GM21786 (cell line): ENCODE data around the gene DPAGT1.
"Not testable (repeated sequence)": the region's sequence is repeated elsewhere in the genome, so short reads cannot be mapped to it uniquely, and the experiment has no call there.

Experiments
- ATAC-seq: cut with Tn5 transposase; IDR thresholded peaks from one replicate; pipeline ENCODE4 v1.9.1; 2021; ENCODE audit not compliant: unreplicated experiment

DPAGT1 gene

DNA sequence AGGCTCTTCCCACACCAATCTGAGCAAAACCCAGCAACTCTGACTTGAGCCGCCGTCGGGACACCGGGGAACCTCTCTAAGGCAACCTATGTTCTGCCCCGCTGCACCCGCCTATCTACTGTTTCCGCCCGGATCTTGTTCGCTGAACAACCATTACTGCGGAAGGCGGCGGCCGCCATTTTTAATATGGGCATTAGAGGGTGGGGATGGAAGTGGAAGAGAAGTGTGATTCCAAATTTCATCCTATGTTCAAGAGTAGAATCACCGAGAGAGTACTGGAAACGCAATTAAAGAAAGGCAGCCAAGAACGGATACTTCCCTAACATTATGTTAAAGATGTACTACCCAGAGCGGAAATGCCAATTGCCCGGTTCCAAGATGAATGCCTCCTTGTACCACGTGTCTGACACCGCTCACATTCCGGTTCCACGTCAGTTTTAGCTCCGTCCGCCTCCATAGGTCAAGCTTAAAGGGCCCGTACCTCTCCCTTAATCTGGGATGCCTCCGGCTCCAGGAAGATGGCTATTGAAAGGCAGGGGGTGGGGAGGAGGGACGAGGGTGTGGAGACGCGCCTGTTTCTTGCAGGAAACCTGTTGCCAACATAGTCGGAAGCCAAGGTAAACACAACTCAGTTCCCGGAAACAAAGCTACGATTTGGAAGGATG, at the start of gene DPAGT1:
TSS of gene DPAGT1 (minus strand) at position 95 of the 665 bp plus-strand sequence. CDS start 198 bp downstream, outside the sequence.
- peak; percentile 81 for ATAC-seq

DNA sequence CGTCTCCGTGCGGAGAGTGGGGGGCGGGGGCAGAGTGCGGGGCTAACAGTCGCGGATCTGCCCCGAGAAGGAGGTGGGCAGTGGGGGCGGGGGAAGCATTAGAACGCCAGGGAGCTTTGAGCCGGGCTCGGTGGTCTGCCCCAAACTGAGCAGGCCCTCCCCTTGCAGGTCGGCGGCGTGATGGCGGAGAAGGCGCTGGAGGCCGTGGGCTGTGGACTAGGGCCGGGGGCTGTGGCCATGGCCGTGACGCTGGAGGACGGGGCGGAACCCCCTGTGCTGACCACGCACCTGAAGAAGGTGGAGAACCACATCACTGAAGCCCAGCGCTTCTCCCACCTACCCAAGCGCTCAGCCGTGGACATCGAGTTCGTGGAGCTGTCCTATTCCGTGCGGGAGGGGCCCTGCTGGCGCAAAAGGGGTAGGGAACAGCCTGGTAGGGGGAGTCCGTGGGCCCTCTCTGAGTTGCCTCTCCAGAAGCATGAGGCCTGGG, 48.2 kb upstream of the DPAGT1 start:
- no peak for ATAC-seq

DNA sequence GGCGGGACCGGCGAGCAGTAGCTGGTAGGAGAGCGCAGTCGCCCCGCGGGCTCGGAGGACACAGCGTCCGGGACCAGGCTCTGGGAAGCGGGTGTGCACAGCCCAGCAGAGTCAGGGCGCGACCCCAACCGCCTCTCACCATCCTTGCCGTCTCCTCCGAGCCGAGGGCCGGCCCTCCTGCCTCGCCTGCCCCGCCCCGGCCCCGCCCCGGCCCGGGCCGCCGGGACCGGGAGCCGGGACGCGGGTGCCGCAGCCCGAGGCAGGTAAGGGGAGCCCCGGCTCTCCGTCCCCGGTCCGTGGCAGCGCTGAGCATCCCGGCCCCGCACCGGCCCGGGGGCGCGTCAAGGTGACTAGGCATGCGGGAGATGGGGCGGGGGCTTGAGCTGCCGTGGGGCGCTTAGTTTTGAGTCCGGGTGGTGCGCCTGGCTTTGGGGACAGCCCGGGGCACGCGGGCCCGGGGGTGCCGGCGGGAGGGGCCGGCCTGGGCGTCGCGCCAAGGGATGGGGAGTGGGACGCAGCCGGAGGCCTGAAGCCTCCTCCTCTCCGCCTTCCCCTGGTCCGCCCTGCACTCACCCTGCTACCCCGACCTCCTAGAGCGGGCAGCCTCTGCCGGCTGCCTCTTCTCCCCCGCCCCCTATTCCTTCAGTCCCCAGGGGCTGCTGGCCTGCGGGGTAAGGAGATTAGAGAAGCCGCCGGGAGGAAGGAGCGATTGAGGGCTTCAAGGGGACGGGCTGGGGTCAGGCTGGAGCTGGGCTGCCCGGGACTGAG, 47.5 kb upstream of the DPAGT1 start, which contains the start of gene ABCG4:
TSS of gene ABCG4 (plus strand) at position 35 of the 768 bp plus-strand sequence. CDS start 914 bp downstream, outside the sequence.
- ATAC-seq, result no peak

DNA sequence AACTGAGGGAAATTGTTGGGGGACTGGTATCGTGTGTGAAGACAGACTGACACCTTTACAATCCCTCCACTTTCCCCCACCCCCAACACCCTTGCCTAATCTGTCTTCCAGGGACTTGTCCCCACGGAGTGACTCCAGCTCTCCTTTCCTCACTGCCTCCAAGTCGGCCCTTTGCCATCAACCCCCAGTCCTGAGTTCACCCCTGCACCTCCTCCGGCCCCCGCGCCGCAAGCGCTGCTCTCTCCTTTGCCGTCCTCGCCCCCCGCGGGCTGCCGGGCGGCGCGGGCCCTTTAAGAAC, 47.0 kb upstream of the DPAGT1 start:
- ATAC-seq, result no peak

DNA sequence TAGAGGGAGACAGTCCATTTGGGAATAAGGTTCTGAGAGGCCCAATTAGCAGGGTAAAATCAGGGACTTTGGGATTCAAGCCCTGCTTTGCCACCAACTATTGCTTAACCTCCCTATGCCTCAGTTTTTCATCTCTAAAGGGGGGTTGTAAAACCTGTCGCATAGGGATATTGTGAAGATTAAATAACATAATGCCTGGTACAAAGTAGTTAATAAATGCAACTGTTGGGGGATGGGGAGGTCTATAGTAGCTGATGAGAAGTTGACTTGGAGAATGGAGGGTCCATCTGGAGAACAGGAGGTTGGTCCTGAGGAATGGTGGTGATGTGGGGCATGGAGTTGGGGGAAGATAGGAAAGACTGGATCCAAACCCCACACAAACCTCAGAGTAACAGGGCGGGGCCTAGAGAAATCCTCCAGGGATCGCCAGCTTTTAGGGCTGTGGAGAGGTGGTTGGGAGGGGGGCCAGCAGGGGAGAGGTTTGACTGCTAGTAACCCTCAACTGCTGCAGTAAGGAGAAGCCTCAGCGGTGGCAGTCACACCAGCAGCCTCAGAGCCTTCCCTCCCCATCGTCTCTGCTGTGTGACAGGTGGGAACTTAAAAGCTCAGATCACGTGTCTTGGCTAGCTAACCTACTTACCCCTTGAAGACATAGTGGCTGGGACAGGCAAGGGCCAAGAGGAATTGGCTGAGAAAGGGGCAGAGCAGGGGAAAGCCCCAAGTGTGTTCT, 46.1 kb upstream of the DPAGT1 start:
- no peak for ATAC-seq

DNA sequence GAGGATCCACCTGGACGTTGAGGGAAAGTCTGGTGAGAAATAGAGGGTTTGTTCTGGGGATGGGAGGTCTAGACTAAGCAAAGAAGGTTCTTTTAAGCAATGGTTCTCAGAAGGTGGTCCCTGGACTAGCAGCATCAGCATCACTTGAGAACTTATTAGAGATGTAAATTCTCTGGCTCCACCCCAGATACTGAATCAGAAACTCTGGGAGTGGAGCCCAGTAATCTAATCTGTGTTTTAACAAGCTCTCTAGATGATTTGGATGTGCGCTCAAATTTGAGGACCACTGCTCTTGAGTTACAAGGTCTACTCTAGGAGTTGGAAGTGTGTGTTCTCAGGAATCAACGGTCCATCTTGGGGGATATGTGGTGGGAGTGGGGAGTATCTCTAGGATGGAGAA, 43.9 kb upstream of the DPAGT1 start:
- ATAC-seq, result no peak

DNA sequence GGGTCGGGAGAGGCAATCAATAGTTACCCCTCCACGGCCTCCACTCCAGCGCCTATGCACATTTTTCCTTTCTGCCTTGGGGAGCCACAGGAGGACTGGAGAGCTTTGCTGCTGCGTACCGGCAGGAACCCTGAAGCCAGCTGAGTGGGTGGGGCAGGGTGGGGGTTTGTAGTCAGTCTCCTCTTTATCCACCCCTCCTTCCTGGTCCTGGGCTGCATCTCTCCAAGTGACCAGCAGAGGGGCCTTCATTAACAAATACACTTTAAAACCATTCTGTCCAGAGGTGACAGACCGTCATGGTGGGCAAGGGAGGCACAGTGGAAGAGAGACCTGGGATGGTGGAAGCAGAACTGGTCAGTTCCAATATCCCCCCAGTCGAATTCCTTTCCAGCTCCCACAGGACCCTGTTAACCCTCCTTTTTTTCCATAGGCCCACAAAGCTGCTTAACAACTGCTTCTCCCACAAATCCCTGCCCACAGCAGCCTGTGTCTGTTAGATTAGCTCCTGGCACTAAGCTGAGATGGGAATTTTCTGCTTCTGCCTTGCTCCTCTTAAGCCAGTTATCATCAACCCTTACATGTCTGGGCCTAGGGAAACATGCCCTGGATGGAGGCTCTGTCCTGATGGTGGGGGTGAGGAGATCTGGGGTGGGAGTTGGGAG, 43.3 kb upstream of the DPAGT1 start:
- ATAC-seq, result peak; percentile 56

DNA sequence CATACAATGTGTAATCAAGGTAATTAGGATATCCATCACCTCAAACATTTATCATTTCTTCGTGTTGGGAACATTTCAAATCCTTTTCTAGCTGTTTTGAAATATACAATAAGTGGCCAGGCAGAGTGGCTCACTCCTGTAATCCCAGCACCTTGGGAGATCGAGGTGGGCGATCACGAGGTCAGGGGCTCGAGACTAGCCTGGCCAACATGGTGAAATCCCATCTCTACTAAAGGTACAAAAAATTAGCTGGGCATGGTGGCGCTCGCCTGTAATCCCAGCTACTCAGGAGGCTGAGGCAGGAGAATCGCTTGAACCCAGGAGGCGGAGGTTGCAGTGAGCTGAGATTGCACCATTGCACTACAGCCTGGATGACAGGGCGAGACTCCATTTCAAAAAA, 37.6 kb upstream of the DPAGT1 start:
- ATAC-seq, result not testable (repeated sequence)

DNA sequence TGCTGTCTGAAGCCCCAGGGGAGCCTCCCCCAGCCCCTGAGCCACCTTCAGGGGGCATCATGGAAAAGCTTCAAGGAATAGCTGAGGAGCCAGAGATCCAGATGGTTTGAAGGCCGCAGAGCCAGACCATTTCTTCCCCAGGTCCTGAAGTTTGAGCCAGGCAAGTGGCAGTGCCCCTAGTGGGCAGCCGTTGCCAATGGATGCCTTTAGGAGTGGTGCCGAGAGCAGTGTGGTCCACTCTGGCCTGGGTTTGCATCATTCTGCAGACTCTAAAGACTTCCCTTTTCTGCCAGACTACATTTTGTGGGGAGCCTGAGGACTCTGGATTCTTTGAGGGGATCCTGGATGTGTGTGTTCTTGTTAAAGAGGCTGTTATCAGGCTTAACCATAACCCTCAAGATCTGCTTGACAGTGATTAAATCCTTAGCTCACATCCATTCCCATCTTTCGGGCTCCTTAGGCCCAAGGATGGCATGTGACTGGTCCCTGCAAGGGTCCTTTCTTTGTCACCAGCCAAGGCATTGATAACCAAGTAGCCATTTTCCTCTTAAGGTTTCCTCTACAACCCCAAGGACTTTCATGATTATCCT, 32.8 kb upstream of the DPAGT1 start:
- no peak for ATAC-seq

DNA sequence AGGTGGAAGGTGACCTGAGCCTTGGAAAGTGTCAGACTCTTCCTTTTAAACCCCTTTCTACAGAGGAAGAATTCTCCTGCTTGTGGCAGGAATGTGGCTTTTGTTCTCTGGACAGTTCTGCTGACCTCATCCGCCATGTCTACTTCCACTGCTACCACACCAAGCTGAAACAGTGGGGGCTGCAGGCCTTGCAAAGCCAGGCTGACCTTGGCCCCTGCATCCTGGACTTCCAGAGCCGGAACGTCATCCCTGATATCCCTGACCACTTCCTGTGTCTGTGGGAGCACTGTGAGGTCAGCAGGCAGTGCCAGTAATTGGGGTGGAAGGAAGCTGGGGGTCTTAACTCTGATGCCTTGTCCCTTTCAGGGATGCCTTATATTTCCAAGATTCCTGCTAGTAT, 29.0 kb upstream of the DPAGT1 start:
- ATAC-seq, result no peak

DNA sequence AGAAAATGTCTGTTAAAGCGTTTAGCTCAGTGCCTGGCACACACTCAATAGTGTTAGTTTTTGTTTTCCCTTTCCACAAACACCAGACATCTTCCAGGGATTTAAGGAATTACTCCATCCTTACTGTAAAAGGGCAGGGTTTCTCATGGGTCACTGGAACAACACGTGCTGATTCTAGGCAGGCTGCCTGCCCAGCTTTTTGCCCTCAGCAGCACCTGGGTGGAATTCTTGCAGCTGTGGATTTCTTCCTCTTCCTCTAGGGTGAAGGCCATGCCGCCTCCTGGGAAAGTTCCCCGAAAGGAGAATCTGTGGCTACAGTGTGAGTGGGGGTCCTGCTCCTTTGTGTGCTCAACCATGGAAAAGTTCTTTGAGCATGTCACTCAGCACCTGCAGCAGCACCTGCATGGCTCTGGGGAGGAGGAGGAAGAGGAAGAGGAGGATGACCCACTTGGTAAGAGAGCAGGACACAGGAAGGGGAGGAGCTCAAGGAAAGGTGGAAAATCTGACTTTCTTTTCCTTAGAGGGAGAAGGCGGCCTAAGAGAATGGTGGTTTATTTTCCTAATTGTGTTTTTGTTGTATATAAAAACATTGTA, 25.1 kb upstream of the DPAGT1 start:
- ATAC-seq, result no peak

DNA sequence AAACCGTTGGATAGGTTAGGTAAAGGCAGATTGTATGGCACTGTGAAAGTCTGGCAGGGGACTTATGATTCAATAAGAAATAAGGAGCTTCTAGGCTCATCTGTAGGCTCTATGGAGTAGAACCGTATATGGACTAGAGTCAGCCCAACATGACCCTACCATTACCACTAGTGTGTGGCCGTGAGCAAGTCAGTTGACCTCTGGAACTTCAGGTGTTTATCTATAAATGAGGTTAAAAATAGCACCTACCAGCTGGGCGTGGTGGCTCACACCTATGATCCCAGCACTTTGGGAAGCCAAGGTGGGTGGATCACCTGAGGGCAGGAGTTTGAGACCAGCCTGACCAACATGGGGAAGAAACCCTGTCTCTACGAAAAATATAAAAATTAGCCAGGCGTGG, 24.2 kb upstream of the DPAGT1 start:
- no peak for ATAC-seq

DNA sequence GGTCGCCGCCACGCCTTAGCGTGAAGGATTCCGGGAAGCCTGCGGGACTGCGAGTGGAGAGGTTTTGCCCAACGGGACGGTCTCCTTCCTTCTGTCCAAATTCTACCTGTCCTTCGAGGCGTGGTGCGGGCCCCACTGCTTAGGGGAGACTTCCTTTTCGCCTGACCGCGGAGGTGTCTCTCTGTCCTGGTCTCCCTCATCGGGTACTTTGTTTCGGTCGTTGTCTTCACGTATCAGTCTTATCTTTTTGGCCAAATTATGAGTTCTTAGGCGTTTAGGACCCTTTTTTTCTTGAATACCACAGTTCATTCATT, 20.1 kb upstream of the DPAGT1 start:
- no peak for ATAC-seq

DNA sequence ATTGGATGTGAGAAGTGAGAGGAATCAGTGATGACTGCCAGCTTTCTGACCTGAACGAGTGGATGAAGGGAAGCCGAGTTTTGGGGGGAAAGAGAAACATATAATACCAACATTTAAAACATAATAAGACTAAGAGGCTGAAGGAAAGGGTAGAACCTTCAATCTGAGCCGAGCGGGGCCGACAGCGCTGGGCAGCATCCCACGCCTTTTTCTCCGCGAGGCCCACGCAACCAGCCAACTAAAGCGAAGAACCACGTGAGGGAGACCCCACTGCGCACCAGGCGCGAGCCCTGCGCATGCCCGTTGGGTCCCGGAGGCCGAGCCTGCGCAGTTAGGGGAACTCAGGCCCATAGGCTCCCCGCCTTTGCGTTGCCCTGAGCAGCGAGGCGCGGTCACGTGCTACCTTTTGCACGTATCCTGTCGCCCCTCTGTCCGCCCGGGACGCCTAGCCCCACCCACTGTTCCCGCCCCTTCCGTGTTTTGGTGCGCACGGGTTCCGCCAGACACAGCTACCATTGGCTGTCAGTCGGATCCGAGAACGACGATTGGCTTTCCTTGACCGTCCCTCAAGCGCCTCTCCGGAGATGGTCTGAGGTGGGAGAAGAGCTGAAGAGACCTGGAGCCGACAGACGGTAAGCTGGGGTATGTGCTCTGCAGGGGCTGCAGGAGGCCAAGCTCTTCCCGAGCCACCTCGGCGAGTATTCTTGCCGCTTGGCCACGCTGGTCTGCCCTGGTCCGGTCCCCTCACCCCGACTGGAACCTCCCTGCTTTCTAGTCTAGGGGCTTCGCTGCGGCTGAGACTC, 19.6 kb upstream of the DPAGT1 start, which contains the start of gene HINFP:
TSS of gene HINFP (plus strand) at position 573 of the 803 bp plus-strand sequence. CDS start 5,365 bp downstream, outside the sequence.
- peak; percentile 97 for ATAC-seq

DNA sequence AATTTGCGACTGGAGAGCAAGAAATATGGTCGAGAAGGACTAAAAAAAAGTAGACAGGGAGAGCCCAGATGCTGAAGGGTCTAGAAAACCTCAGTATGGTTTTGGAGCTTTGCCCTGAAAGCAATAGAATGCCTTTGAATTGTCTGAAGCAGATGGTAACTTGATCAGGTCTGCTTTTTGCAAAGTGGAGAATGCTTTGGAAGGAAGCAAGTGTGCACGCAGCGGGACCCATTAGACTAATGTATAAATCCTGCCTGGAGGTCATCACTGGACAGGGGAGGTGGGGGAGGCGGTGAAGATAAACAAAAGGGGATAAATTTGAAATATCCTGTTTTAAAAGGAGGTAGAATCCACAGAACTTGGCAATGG, 19.0 kb upstream of the DPAGT1 start:
- ATAC-seq, result no peak

DNA sequence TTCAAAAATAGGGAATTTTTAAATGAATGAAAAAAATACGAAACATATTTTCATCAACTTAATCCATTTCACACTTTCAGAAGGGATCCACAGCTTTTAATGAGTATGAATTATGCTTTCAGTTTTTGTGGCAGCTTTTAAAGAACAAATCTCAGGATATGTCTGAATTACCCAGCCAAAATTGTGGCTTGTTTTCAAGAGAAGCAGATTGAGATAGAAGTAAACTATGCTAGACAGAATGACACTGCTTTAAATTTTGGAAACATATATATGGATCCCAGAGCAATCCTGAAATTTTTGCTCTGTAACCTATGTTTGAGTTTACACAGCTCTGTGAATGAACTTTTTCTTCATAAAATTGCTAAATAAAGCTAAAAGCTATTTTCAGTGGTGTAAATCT, 17.3 kb upstream of the DPAGT1 start:
- no peak for ATAC-seq

DNA sequence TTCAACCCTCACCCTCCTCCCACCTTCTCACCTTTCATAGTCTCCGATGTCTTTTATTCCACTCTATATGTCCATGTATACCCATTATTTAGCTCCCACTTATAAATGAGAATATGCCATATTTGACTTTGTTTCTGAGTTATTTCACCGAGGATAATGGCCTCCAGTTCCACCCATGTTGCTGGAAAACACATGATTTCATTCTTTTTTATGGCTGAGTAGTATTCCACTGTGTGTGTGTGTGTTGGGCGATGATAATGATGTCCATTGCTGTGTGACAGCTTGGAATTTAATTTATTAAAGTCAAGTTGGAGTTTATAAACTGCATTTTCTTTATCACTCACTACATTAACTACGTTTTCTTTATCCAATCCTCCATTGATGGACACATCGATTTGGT, 16.6 kb upstream of the DPAGT1 start:
- ATAC-seq, result no peak

DNA sequence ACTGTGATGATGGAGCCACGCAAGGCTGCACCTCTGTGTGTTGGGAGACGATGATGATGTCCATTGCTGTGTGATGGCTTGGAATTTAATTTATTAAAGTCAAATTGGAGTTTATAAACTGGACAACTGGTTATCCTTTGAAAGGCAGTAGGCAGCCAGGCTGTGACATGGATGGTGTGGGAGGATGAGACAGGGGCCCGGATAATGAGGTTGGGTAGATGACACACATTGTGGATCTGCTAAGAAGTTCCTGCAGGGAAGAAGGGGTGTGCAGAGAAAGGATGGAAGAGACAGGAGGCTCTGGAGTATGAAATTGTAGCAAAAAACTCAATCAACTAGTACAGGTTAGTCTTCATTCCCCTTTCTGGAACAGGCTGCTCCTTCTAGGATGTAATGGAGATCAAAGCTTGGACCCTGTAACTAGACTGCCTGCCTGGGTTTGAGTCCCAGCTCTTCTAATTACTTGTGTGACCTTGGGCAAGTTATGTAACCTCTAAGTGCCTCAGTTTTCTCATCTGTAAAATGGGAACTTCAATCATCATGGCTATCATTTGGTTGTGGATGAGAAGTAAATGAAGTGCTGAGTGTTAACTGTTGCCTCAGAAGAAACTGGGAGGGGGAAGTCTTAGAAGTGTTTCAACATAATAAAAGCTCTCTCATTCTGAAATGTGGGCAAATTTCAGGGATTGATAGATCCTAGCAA, 15.5 kb upstream of the DPAGT1 start:
- ATAC-seq, result no peak

DNA sequence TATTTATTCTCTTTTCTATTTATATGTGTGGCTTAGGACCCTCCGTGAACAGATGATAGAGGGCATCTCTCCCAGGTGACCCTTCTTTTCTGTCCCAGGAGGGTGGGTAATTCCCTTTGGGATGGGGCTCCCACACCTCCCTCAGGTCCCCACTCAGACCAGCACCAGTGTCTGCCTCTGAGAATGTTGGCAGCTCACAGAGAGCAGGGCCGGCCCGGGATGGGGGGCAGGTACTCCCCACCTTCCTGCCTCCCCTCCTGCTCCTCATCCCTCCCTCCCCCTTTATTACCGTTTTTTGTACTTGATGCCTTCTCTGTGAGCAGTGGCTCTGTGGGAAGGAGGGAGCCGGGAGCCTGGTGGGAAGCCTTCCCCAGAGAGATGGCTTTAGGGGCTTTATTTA, 14.9 kb upstream of the DPAGT1 start:
- ATAC-seq, result no peak
